ENCODE measurements around the gene MOB3B. TPM values are rescaled to one million over a fixed set of nuclear protein-coding genes. Genes with fewer than 3 reads are reported as not detected.

The MOB3B gene
- polyA plus RNA-seq, 1 experiment: 0.38 TPM

- no peak for TF ChIP-seq CTCF (IDR thresholded peaks at IDR 0.05; ENCODE audit: low read depth, low read length)
- ChIA-PET CTCF (no interaction called here), POLR2A (no interaction called here)
- no peak for DNase-seq (ENCODE audit: low read depth, low spot score)
- H3K27me3 ChIP-seq (ENCODE audit: control insufficient read depth, insufficient read depth, low read length): peaks cover 2% of the 10 kb centered on the region
- no peak overlapping the region for H3K27ac ChIP-seq (ENCODE audit: low read depth, low read length)
- no peak overlapping the region for H3K4me3 ChIP-seq (ENCODE audit: low read depth, low read length)
- no peaks in the 10 kb centered on the region for H3K9me3 ChIP-seq (ENCODE audit: control insufficient read depth, insufficient read depth, low read length)
Measured at GRCh38 chr9:27519466-27520465, 9.8 kb downstream of the MOB3B start.

- TF ChIP-seq CTCF (IDR thresholded peaks at IDR 0.05; ENCODE audit: low read depth, low read length): no peak
- POLR2A ChIA-PET: no interaction called here
- Histone ChIP-seq H3K27ac (ENCODE audit: low read depth, low read length) (no peak overlapping the region), H3K27me3 (ENCODE audit: control insufficient read depth, insufficient read depth, low read length) (peaks cover 2% of the 10 kb centered on the region), H3K9me3 (ENCODE audit: control insufficient read depth, insufficient read depth, low read length) (no peaks in the 10 kb centered on the region), H3K4me3 (ENCODE audit: low read depth, low read length) (no peak overlapping the region)
- DNase-seq (ENCODE audit: low read depth, low spot score): no peak
- CTCF ChIA-PET: no interaction called here
Measured at GRCh38 chr9:27518809-27519208, 10.8 kb downstream of the MOB3B start.

- Histone ChIP-seq H3K4me3 (ENCODE audit: low read depth, low read length) (no peak overlapping the region), H3K27ac (ENCODE audit: low read depth, low read length) (no peak overlapping the region), H3K27me3 (ENCODE audit: control insufficient read depth, insufficient read depth, low read length) (peaks cover 2% of the 10 kb centered on the region), H3K9me3 (ENCODE audit: control insufficient read depth, insufficient read depth, low read length) (no peaks in the 10 kb centered on the region)
- TF ChIP-seq CTCF (IDR thresholded peaks at IDR 0.05; ENCODE audit: low read depth, low read length): no peak
- CTCF ChIA-PET: interaction anchor here (0.6 kb wide), 1 partner anchor 12 kb away, joined by 4 read pairs; the partner anchor contains the start of gene MOB3B
- POLR2A ChIA-PET: no interaction called here
- DNase-seq (ENCODE audit: low read depth, low spot score): no peak
Measured at GRCh38 chr9:27518006-27518405, 11.6 kb downstream of the MOB3B start.

- POLR2A ChIA-PET: no interaction called here
- no peak for DNase-seq (ENCODE audit: low read depth, low spot score)
- no peak overlapping the region for H3K27ac ChIP-seq (ENCODE audit: low read depth, low read length)
- TF ChIP-seq CTCF (IDR thresholded peaks at IDR 0.05; ENCODE audit: low read depth, low read length): no peak
- no peaks in the 10 kb centered on the region for H3K9me3 ChIP-seq (ENCODE audit: control insufficient read depth, insufficient read depth, low read length)
- no peak overlapping the region for H3K4me3 ChIP-seq (ENCODE audit: low read depth, low read length)
- H3K27me3 ChIP-seq (ENCODE audit: control insufficient read depth, insufficient read depth, low read length): peaks cover 2% of the 10 kb centered on the region
- CTCF ChIA-PET: interaction anchor here (0.8 to 1.0 kb wide), 2 partner anchors 16 to 33 kb away, joined by 3 to 6 read pairs; no protein-coding TSS in a partner anchor
Measured at GRCh38 chr9:27514551-27514950, 15.1 kb downstream of the MOB3B start.

GRCh38 chr9:27511771-27512170, 17.8 kb downstream of the MOB3B start:
- CTCF ChIA-PET: interaction anchor here (1.2 kb wide), 1 partner anchor 24 kb away, joined by 3 read pairs; no protein-coding TSS in a partner anchor
- TF ChIP-seq CTCF (IDR thresholded peaks at IDR 0.05; ENCODE audit: low read depth, low read length): no peak

More at GRCh38 chr9:27511771-27512170, 17.8 kb downstream of the MOB3B start:
- H3K9me3 ChIP-seq (ENCODE audit: control insufficient read depth, insufficient read depth, low read length): no peaks in the 10 kb centered on the region
- H3K27me3 ChIP-seq (ENCODE audit: control insufficient read depth, insufficient read depth, low read length): no peaks in the 10 kb centered on the region
- H3K4me3 ChIP-seq (ENCODE audit: low read depth, low read length): no peak overlapping the region
- POLR2A ChIA-PET: no interaction called here
- no peak for DNase-seq (ENCODE audit: low read depth, low spot score)
- no peak overlapping the region for H3K27ac ChIP-seq (ENCODE audit: low read depth, low read length)
